Ishikawa (cell line): ENCODE data around the gene CRABP2.

Experiments
- CEBPB ChIP-seq: IDR thresholded peaks from 2 replicates; pipeline ENCODE4 v1.6.1; 2012
- CREB1 ChIP-seq: IDR thresholded peaks from 2 replicates; pipeline ENCODE4 v1.6.1; 2012; ENCODE audit warnings: low read depth
- EGR1 ChIP-seq: IDR thresholded peaks from 2 replicates; pipeline ENCODE4 v1.6.1; 2012
- EP300 ChIP-seq: IDR thresholded peaks from 2 replicates; pipeline ENCODE4 v1.6.1; 2012; ENCODE audit warnings: borderline replicate concordance
- FOXM1 ChIP-seq: IDR thresholded peaks from 2 replicates; pipeline ENCODE4 v1.6.1; 2012; ENCODE audit warnings: low read depth, borderline replicate concordance
- NFIC ChIP-seq: IDR thresholded peaks from 2 replicates; pipeline ENCODE4 v1.6.1; 2012
- RAD21 ChIP-seq: IDR thresholded peaks from 2 replicates; pipeline ENCODE4 v1.6.1; 2012; ENCODE audit warnings: low read depth
- TAF1 ChIP-seq: IDR thresholded peaks from 2 replicates; pipeline ENCODE4 v1.6.1; 2012; ENCODE audit warnings: low read depth, mild to moderate bottlenecking
- TCF12 ChIP-seq: IDR thresholded peaks from 2 replicates; pipeline ENCODE4 v1.6.1; 2012; ENCODE audit warnings: low read depth
- TEAD4 ChIP-seq: IDR thresholded peaks from 2 replicates; pipeline ENCODE4 v1.6.1; 2012
- YY1 ChIP-seq: IDR thresholded peaks from 2 replicates; pipeline ENCODE4 v1.6.1; 2012; ENCODE audit warnings: low read depth
- ZBTB7A ChIP-seq: IDR thresholded peaks from 2 replicates; pipeline ENCODE4 v1.6.1; 2012; ENCODE audit warnings: low read depth
- TF ChIP-seq, protein P1 (sequence below): IDR thresholded peaks from 2 replicates; pipeline ENCODE4 v1.6.1; 2012; ENCODE audit warnings: low read depth, mild to moderate bottlenecking
- TF ChIP-seq, protein P2 (sequence below): IDR thresholded peaks from 2 replicates; pipeline ENCODE4 v1.6.1; 2012
- TF ChIP-seq, protein P3 (sequence below): IDR thresholded peaks from 2 replicates; pipeline ENCODE4 v1.6.1; 2012

CRABP2 gene

DNA sequence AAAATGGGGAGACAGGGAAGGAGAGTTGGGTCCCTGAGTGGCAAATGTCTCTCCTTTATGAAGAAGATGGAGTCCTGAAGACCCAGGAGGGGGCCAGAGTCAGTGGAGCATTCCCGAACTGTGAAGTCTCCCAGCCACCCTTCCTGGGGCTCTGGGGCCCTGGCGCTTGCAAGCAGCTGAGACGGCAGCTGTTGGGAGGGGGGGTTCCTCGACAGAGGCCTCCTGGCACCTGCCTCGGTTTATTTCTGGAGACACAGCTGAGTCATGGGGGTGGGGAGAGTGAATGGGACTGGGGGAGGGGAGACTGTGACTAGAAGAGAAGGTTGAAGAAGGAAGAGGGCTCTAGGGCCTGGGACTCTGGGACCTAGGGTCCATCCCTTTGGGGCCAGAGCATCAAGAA is 42.2 kb downstream of the CRABP2 start:
- TF ChIP-seq, protein P1, sequence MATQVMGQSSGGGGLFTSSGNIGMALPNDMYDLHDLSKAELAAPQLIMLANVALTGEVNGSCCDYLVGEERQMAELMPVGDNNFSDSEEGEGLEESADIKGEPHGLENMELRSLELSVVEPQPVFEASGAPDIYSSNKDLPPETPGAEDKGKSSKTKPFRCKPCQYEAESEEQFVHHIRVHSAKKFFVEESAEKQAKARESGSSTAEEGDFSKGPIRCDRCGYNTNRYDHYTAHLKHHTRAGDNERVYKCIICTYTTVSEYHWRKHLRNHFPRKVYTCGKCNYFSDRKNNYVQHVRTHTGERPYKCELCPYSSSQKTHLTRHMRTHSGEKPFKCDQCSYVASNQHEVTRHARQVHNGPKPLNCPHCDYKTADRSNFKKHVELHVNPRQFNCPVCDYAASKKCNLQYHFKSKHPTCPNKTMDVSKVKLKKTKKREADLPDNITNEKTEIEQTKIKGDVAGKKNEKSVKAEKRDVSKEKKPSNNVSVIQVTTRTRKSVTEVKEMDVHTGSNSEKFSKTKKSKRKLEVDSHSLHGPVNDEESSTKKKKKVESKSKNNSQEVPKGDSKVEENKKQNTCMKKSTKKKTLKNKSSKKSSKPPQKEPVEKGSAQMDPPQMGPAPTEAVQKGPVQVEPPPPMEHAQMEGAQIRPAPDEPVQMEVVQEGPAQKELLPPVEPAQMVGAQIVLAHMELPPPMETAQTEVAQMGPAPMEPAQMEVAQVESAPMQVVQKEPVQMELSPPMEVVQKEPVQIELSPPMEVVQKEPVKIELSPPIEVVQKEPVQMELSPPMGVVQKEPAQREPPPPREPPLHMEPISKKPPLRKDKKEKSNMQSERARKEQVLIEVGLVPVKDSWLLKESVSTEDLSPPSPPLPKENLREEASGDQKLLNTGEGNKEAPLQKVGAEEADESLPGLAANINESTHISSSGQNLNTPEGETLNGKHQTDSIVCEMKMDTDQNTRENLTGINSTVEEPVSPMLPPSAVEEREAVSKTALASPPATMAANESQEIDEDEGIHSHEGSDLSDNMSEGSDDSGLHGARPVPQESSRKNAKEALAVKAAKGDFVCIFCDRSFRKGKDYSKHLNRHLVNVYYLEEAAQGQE, result no peak
- TF ChIP-seq RAD21, result no peak
- TF ChIP-seq EP300, result no peak
- no peak for TF ChIP-seq TAF1
- TF ChIP-seq ZBTB7A, result no peak
- no peak for TF ChIP-seq CREB1
- TF ChIP-seq, protein P2, sequence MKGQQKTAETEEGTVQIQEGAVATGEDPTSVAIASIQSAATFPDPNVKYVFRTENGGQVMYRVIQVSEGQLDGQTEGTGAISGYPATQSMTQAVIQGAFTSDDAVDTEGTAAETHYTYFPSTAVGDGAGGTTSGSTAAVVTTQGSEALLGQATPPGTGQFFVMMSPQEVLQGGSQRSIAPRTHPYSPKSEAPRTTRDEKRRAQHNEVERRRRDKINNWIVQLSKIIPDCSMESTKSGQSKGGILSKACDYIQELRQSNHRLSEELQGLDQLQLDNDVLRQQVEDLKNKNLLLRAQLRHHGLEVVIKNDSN, result no peak
- TF ChIP-seq, protein P3, sequence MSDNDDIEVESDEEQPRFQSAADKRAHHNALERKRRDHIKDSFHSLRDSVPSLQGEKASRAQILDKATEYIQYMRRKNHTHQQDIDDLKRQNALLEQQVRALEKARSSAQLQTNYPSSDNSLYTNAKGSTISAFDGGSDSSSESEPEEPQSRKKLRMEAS, result no peak
- no peak for TF ChIP-seq TCF12
- no peak for TF ChIP-seq EGR1
- TF ChIP-seq FOXM1, result no peak
- TF ChIP-seq NFIC, result no peak
- TF ChIP-seq TEAD4, result no peak
- TF ChIP-seq YY1, result no peak
- no peak for TF ChIP-seq CEBPB

DNA sequence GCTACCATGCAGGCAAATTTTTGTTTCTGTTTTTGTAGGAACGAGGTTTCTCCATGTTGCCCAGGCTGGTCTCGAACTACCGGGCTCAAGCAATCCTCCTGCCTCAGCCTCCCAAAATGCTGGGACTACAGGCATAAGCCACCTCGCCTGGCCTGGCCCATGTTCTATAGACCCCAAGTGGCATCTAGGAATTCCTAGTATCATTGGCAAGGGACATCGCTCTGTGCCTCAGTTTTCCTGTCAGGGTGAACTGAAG is 42.7 kb downstream of the CRABP2 start:
- no peak for TF ChIP-seq TEAD4
- no peak for TF ChIP-seq CEBPB
- no peak for TF ChIP-seq EGR1
- TF ChIP-seq CREB1, result no peak
- TF ChIP-seq, protein P1, result no peak
- no peak for TF ChIP-seq FOXM1
- no peak for TF ChIP-seq RAD21
- TF ChIP-seq TAF1, result no peak
- no peak for TF ChIP-seq ZBTB7A
- TF ChIP-seq TCF12, result no peak
- TF ChIP-seq, protein P3, result no peak
- TF ChIP-seq EP300, result no peak
- TF ChIP-seq YY1, result no peak
- TF ChIP-seq, protein P2, result no peak
- no peak for TF ChIP-seq NFIC

DNA sequence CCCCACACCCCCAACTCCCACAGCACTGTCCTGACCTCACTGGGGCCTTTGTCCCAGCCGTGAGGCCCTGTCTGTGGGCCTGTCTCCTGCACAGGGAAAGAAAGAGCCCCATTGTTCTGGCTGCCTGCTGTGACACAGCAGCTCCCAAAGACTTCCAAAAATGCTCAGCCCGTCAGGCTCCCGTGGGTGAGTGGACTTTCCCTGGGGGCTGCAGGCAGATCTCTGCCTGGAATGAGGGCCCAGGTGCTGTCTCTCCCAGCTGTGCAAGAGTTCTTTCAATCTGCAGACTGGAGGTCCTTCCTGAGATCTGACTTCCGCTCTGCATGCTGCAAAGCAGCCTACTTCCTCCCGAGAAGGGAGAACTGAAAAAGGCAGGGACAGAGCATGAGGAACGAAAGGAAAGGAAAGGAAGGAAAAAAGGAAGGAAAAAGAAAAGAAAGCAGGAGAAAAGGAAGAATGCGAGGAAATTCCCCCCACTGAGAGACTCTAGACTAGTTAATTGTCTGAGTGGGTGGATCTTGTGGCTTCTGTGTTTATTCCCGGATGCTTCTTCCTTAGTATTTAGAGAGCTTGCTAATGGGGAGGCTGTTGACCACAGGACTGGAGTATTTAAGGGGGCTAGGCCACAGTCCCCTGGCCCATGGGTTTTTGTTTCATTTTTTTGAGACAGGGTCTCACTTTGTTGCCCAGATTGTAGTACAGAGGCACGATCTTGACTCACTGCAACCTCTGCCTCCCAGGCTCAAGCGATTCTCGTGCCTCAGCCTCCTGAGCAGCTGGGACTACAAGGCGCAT is 43.2 kb downstream of the CRABP2 start:
- TF ChIP-seq CREB1 (no peak), TCF12 (no peak), TAF1 (no peak), YY1 (no peak), CEBPB (no peak), EP300 (no peak), TEAD4 (no peak), FOXM1 (no peak), ZBTB7A (no peak), NFIC (no peak), EGR1 (no peak), RAD21 (no peak)
- TF ChIP-seq, protein P2, result no peak
- TF ChIP-seq, protein P1, result no peak
- TF ChIP-seq, protein P3, result no peak

DNA sequence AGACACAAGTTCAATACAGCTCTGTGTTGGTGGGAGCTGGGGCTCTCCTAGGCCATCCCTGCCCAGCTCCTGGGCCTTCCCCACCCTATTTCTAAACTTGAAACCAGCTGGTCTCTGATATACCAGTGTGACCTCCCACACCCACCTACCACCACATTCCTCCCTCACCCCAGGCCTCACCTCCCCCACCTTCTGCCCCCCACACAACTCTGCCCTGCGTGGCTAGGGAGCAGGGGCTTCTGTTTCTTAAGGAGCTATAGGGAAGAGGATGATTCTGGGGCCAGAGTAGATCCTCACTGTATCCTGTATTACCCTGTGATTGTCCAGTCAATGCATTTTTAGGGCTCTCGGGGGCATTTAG is 44.7 kb downstream of the CRABP2 start:
- no peak for TF ChIP-seq TCF12
- no peak for TF ChIP-seq TEAD4
- TF ChIP-seq YY1, result no peak
- no peak for TF ChIP-seq CEBPB
- no peak for TF ChIP-seq ZBTB7A
- TF ChIP-seq, protein P1, result no peak
- TF ChIP-seq, protein P3, result no peak
- TF ChIP-seq, protein P2, result no peak
- TF ChIP-seq RAD21, result no peak
- TF ChIP-seq NFIC, result no peak
- no peak for TF ChIP-seq FOXM1
- TF ChIP-seq EGR1, result no peak
- no peak for TF ChIP-seq CREB1
- TF ChIP-seq EP300, result no peak
- no peak for TF ChIP-seq TAF1
